GM10248 (cell line): ENCODE measurements around the gene CDY2B.
"Not testable (repeated sequence)": the region's sequence is repeated elsewhere in the genome, so short reads cannot be mapped to it uniquely, and the experiment has no call there.

Experiments
- CTCF ChIA-PET: fragments of 300-600 bp; sonication (Branson Sonifier 250); formaldehyde crosslinking; extraction: SDS; loops from one replicate; lab custom pipeline; 2021; ENCODE audit warnings: antibody characterized with exemption; lab: Yijun Ruan, JAX
- POLR2A ChIA-PET: fragments of 350-650 bp; sonication (Branson Sonifier 250); formaldehyde crosslinking; extraction: SDS; loops from one replicate; lab custom pipeline; 2020; ENCODE audit warnings: antibody characterized with exemption; lab: Yijun Ruan, JAX
- DNase-seq: peaks from one replicate; pipeline ENCODE4 v3.0.0; 2012; ENCODE audit errors: extremely low spot score

The CDY2B gene, protein sequence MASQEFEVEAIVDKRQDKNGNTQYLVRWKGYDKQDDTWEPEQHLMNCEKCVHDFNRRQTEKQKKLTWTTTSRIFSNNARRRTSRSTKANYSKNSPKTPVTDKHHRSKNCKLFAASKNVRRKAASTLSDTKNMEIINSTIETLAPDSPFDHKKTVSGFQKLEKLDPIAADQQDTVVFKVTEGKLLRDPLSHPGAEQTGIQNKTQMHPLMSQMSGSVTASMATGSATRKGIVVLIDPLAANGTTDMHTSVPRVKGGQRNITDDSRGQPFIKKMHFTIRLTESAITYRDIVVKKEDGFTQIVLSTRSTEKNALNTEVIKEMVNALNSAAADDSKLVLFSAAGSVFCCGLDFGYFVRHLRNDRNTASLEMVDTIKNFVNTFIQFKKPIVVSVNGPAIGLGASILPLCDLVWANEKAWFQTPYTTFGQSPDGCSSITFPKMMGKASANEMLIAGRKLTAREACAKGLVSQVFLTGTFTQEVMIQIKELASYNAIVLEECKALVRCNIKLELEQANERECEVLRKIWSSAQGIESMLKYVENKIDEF

DNA sequence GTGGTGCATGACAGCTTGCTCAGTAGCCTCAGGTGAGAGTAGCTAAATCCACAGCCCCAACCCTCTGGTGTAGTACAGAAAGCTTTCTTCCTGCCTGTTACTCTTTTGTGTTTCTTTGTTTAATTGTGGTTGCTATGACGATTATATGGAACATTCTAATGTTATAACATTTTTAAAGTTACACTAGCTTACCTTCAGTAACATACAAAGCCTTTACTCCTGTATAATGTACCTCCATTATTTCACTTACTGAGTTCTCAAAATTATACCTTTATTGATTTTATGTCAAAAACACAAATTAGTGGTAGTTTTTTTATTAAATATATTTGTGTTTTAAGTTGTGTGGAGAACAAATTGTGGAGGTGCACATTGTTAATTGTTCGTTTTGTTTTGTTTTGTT is at the start of gene CDY2B:
CDY2B (minus strand) TSS at position 101 of the 400 bp plus-strand sequence. CDS start 328 bp downstream, outside the sequence.
- DNase-seq, CTCF ChIA-PET, POLR2A ChIA-PET: not testable (repeated sequence)

DNA sequence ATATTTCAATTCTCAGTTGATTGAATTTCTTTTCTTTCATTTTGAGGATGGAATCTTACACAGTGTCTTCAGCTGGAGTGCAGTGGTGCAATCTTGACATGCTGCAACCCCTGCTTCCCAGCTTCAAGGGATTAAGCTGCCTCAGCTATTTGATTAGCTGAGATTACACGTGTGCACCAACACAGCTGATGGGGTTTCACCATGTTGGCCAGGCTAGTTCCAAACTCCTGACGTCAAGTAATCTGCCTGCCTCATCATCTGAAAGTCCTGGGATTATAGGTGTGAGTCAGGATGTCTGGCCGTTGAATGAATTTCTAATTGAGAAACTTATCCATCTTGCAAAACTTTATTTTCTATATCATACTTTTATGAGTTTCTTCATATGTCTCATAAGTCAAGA is 28.0 kb upstream of the CDY2B start:
- CTCF ChIA-PET, POLR2A ChIA-PET, DNase-seq: not testable (repeated sequence)

DNA sequence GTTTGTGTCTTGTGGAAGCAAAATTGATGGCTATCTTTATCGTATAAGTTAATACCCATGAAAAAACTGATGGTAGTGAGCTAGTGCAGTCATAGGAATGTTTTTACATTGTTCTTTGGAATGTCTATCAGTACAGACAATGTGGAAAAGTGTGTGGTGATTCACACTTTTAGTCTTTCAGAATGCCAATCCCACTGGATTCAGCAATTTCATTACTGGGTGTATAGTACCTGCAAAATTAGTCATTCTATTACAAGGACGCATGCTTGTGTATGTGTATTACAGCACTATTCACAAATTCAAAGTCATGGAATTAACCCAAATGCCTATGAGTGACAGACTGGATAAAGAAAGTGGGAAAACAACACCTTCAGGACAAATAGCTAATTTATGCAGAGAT is 27.3 kb upstream of the CDY2B start:
- CTCF ChIA-PET, DNase-seq: not testable (repeated sequence)

GRCh38 chrY:17881697-17882096 is 1.7 kb upstream of the CDY2B start:
- POLR2A ChIA-PET, CTCF ChIA-PET, DNase-seq: not testable (repeated sequence)

More for the DNA sequence above, 27.3 kb upstream of the CDY2B start:
- POLR2A ChIA-PET: not testable (repeated sequence)

- POLR2A ChIA-PET, DNase-seq, CTCF ChIA-PET: not testable (repeated sequence)
Observed at GRCh38 chrY:17876767-17877166, 3.3 kb downstream of the CDY2B start.

- DNase-seq, POLR2A ChIA-PET, CTCF ChIA-PET: not testable (repeated sequence)
Observed at GRCh38 chrY:17875401-17875800, 4.6 kb downstream of the CDY2B start.

GRCh38 chrY:17871194-17871903 is 8.7 kb downstream of the CDY2B start:
- DNase-seq, CTCF ChIA-PET, POLR2A ChIA-PET: not testable (repeated sequence)

DNA sequence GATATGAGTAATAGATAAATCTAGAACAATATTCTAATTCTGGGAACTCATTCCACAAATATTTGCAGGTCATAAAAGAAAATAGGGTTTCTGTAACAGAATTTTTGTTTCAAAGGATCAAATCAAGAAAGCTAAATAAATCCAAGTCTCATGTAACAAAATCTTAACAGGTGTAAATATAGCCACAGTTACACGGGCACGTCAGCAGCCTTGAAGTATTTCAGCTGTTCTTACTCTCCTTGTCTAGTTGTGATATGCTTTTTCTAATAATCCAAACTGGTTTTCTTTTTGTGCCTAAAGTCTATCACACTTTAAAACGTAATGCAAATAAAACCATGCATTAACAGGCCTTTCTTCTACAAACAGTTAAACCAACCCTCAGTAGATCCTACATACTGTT is 9.3 kb downstream of the CDY2B start:
- DNase-seq, POLR2A ChIA-PET, CTCF ChIA-PET: not testable (repeated sequence)

- DNase-seq, POLR2A ChIA-PET, CTCF ChIA-PET: not testable (repeated sequence)
Observed at GRCh38 chrY:17867850-17868249, 12.2 kb downstream of the CDY2B start.

- CTCF ChIA-PET, DNase-seq, POLR2A ChIA-PET: not testable (repeated sequence)
Observed at GRCh38 chrY:17860634-17861033, 19.4 kb downstream of the CDY2B start.

DNA sequence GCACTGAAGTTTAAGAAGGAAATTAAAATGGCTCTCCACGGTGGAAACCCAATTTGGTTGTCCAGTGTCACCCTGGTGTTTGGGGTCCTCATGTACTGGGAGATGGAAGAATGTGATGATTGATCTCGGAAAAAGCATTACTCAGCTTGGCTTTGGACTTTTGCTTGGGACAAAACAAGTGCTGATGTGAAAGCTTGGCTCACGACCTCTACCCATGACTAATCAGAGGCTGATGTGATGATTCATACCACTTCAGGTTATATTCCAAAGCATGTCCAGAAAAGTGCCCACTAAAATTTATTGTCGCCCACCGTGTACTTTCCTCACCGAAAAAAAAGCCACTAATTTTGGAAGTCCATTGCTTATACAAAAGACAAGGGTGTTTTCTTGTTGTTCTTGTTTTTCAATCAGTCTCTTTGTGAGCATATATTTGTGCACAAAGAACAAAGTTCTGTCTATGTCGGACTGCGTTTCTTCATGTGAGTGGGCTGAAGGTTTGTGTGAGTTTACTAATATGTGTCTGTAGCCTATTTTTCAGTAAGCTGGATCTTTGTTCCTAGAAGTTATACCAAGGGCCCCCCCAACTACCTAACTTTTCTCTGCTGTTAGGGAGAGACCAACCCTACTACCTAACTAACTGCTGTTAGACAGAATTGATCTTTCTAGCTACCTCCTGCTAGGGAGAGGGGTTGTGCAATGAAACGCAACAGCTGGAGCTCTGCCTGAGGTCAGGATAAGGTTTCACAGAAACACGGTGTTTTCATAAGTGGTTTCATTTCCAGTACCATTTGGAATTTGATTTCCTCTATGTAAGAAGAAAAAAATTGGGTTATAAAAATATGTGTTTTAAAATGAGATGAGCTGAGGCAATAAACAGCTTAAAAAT is 22.8 kb downstream of the CDY2B start:
- DNase-seq, POLR2A ChIA-PET, CTCF ChIA-PET: not testable (repeated sequence)

DNA sequence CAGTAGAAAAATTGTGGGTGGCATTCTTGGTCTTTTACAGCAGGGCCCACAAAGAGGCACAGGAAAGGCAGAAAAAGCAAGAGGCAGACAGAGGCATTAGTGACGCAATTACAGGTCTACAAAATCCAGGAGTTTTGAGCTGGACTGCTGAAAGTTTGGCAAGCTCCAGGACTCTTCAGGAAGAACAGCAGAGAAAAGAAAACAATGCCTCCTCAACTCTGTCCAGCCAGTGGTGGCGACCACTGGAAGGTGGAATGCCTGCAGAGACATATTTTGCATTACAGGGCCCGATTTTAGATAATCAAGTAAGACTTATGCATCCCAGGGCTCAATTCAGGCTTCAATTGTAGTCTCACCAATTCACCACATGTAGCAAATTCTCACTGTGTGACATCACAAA is 23.5 kb downstream of the CDY2B start:
- DNase-seq, CTCF ChIA-PET, POLR2A ChIA-PET: not testable (repeated sequence)

GRCh38 chrY:17849131-17849530 is 30.9 kb downstream of the CDY2B start:
- POLR2A ChIA-PET, CTCF ChIA-PET, DNase-seq: not testable (repeated sequence)

DNA sequence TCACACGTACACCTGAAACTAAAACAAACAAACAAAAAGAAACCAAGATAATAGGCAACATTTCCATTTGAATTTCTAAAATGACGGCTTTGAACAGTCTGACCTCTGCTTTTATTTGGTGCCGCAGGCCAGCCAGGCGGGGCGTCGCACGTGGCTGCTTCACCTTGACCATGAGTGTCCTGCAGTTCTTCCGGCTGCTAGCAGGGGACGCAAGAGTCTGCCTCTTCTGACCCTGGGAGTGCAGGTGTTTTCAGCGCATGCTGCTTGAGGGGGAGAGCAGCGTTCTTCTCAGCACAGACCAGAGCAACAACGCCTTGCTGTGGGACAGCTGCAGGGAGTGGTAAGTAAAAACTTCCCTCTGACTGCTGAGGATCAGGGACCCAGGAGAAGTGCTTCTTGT is 47.9 kb downstream of the CDY2B start:
- CTCF ChIA-PET, DNase-seq, POLR2A ChIA-PET: not testable (repeated sequence)
